OCI-LY1 (cell line): Measurements from ENCODE around the gene ETV3.
"Not testable (repeated sequence)": the region's sequence is repeated elsewhere in the genome, so short reads cannot be mapped to it uniquely, and the experiment has no call there.

Experiments
- CTCF ChIP-seq: fragments of 200-600 bp; sonication (generic), shearing (Covaris generic); IDR thresholded peaks from 2 replicates; pipeline ENCODE4 v1.5.1; 2017; ENCODE audit warnings: mild to moderate bottlenecking, antibody characterized with exemption, low read length, moderate library complexity, mixed read lengths
- EZH2 ChIP-seq: fragments of 200-600 bp; sonication (generic), shearing (Covaris generic); IDR thresholded peaks from 2 replicates; pipeline ENCODE4 v1.8.0; 2017; ENCODE audit warnings: borderline replicate concordance, mixed run types, mild to moderate bottlenecking, antibody characterized with exemption, low read length, moderate library complexity, mixed read lengths

GRCh38 chr1:157182371-157182770 lies 44.2 kb upstream of the ETV3 start:
- not testable (repeated sequence) for TF ChIP-seq CTCF, EZH2
